T-helper 17 cell (primary cell): ENCODE results near the gene SETD2. TPM values are rescaled to one million over a fixed set of nuclear protein-coding genes. Genes with fewer than 3 reads are reported as not detected.

Experiments used
- ATAC-seq: fragments of 150-1000 bp; cut with Tn5 transposase; 2 replicates; pipeline ENCODE4 v1.10.0; 2021; ENCODE audit warnings: mild to moderate bottlenecking, moderate library complexity
- DNase-seq, 3 donors: peaks; one replicate each; pipeline versions ENCODE4 v3.0.0 to v3.0.0-alpha.2; 2020 to 2021
- H3K9me3 ChIP-seq: one replicate; pipeline ENCODE4 v1.7.0; 2013; ENCODE audit warnings: low read length, mild to moderate bottlenecking; ENCODE audit not compliant: control insufficient read depth, poor library complexity, severe bottlenecking
- H3K27ac Mint-ChIP-seq: one replicate; pipeline ENCODE4 v1.8.0; 2022; ENCODE audit warnings: mild to moderate bottlenecking, moderate library complexity, mixed read lengths
- H3K27me3 Mint-ChIP-seq: one replicate; pipeline ENCODE4 v1.8.0; 2022; ENCODE audit warnings: mixed read lengths
- H3K36me3 Mint-ChIP-seq: one replicate; pipeline ENCODE4 v1.8.0; 2022; ENCODE audit warnings: low read depth, mixed read lengths
- H3K4me1 Mint-ChIP-seq: one replicate; pipeline ENCODE4 v1.8.0; 2022; ENCODE audit warnings: mild to moderate bottlenecking, mixed read lengths
- H3K4me3 Mint-ChIP-seq: one replicate; pipeline ENCODE4 v1.8.0; 2022; ENCODE audit warnings: mild to moderate bottlenecking, moderate library complexity, mixed read lengths
- total RNA-seq, 4 donors: library from RNA in 2 of 4; stranded (reverse) in 2 of 4; gene quantifications; one replicate each; pipeline ENCODE4 v1.2.3 and lab custom pipeline; 2022 to 2026

SETD2 gene
- total RNA-seq, 2 donors from 2014 or later = 76.1 to 86.9 TPM

- H3K4me1 Mint-ChIP-seq = peaks cover 2% of the 10 kb centered on the region
- DNase-seq (no peak), ATAC-seq (no peak)
- H3K36me3 Mint-ChIP-seq = peaks cover 5% of the 10 kb centered on the region
- peak overlapping the region; percentile 86 for H3K27ac Mint-ChIP-seq
- no peaks in the 10 kb centered on the region for H3K27me3 Mint-ChIP-seq
- H3K4me3 Mint-ChIP-seq = no peak overlapping the region
- no peaks in the 10 kb centered on the region for H3K9me3 ChIP-seq
Measured at GRCh38 chr3:47006145-47006651, 157.7 kb downstream of the SETD2 start.

- H3K27me3 Mint-ChIP-seq = no peaks in the 10 kb centered on the region
- peaks cover 5% of the 10 kb centered on the region for H3K36me3 Mint-ChIP-seq
- H3K4me3 Mint-ChIP-seq = no peak overlapping the region
- ATAC-seq (no peak), DNase-seq (no peak)
- no peaks in the 10 kb centered on the region for H3K9me3 ChIP-seq
- H3K27ac Mint-ChIP-seq = peak overlapping the region; percentile 86
- peaks cover 2% of the 10 kb centered on the region for H3K4me1 Mint-ChIP-seq
Measured at GRCh38 chr3:47005212-47006144, 158.4 kb downstream of the SETD2 start.

- Mint-ChIP-seq H3K4me3 (no peak overlapping the region), H3K36me3 (peaks cover 5% of the 10 kb centered on the region), H3K27me3 (no peaks in the 10 kb centered on the region), H3K27ac (no peak overlapping the region), H3K4me1 (peaks cover 2% of the 10 kb centered on the region)
- DNase-seq = no peak
- no peak for ATAC-seq
- no peaks in the 10 kb centered on the region for H3K9me3 ChIP-seq
Measured at GRCh38 chr3:47004369-47005211, 159.3 kb downstream of the SETD2 start.

GRCh38 chr3:47003461-47004368 lies 160.2 kb downstream of the SETD2 start:
- DNase-seq = no peak
- no peak for ATAC-seq
- Mint-ChIP-seq H3K36me3 (peaks cover 5% of the 10 kb centered on the region), H3K27ac (no peak overlapping the region), H3K27me3 (no peaks in the 10 kb centered on the region), H3K4me3 (no peak overlapping the region), H3K4me1 (peaks cover 2% of the 10 kb centered on the region)
- H3K9me3 ChIP-seq = no peaks in the 10 kb centered on the region

- Mint-ChIP-seq H3K4me1 (peaks cover 5% of the 10 kb centered on the region), H3K27ac (no peak overlapping the region), H3K36me3 (peaks cover 6% of the 10 kb centered on the region), H3K4me3 (no peak overlapping the region), H3K27me3 (no peaks in the 10 kb centered on the region)
- DNase-seq (no peak), ATAC-seq (no peak)
- H3K9me3 ChIP-seq = no peaks in the 10 kb centered on the region
Measured at GRCh38 chr3:47003056-47003410, 160.9 kb downstream of the SETD2 start.

- DNase-seq (no peak), ATAC-seq (no peak)
- Mint-ChIP-seq H3K4me3 (no peak overlapping the region), H3K27me3 (no peaks in the 10 kb centered on the region), H3K4me1 (peaks cover 10% of the 10 kb centered on the region), H3K36me3 (peaks cover 6% of the 10 kb centered on the region), H3K27ac (no peak overlapping the region)
- H3K9me3 ChIP-seq = no peaks in the 10 kb centered on the region
Measured at GRCh38 chr3:47002171-47003055, 161.5 kb downstream of the SETD2 start.

GRCh38 chr3:47001731-47002170 lies 162.2 kb downstream of the SETD2 start:
- Mint-ChIP-seq H3K4me1 (peaks cover 16% of the 10 kb centered on the region), H3K4me3 (no peak overlapping the region), H3K36me3 (peaks cover 6% of the 10 kb centered on the region), H3K27ac (no peak overlapping the region), H3K27me3 (no peaks in the 10 kb centered on the region)
- no peaks in the 10 kb centered on the region for H3K9me3 ChIP-seq
- ATAC-seq (no peak), DNase-seq (no peak)

- H3K9me3 ChIP-seq = no peaks in the 10 kb centered on the region
- Mint-ChIP-seq H3K27me3 (no peaks in the 10 kb centered on the region), H3K27ac (peak overlapping the region; percentile 87), H3K36me3 (peaks cover 6% of the 10 kb centered on the region), H3K4me1 (peaks cover 17% of the 10 kb centered on the region), H3K4me3 (no peak overlapping the region)
- DNase-seq = no peak
- no peak for ATAC-seq
Measured at GRCh38 chr3:47000922-47001730, 162.8 kb downstream of the SETD2 start.

GRCh38 chr3:47000198-47000815 lies 163.6 kb downstream of the SETD2 start:
- H3K27me3 Mint-ChIP-seq = no peaks in the 10 kb centered on the region
- peaks cover 15% of the 10 kb centered on the region for H3K4me1 Mint-ChIP-seq
- H3K27ac Mint-ChIP-seq = peak overlapping the region; percentile 87
- no peak overlapping the region for H3K4me3 Mint-ChIP-seq
- H3K36me3 Mint-ChIP-seq = peaks cover 3% of the 10 kb centered on the region
- H3K9me3 ChIP-seq = no peaks in the 10 kb centered on the region
- ATAC-seq (no peak), DNase-seq (no peak)

- H3K4me1 Mint-ChIP-seq = peaks cover 18% of the 10 kb centered on the region
- no peaks in the 10 kb centered on the region for H3K9me3 ChIP-seq
- ATAC-seq = no peak
- no peaks in the 10 kb centered on the region for H3K27me3 Mint-ChIP-seq
- H3K36me3 Mint-ChIP-seq = peaks cover 3% of the 10 kb centered on the region
- peak overlapping the region; percentile 87 for H3K27ac Mint-ChIP-seq
- DNase-seq = no peak
- H3K4me3 Mint-ChIP-seq = no peak overlapping the region
Measured at GRCh38 chr3:46999516-47000197, 164.3 kb downstream of the SETD2 start.
